K562 (cell line): ENCODE results near the gene UTS2R. TPM values are rescaled to one million over a fixed set of nuclear protein-coding genes. Genes with fewer than 3 reads are reported as not detected.

Experiments
- ASH1L ChIP-seq: fragments of 450-650 bp; IDR thresholded peaks from 2 replicates; pipeline ENCODE4 v1.6.1; 2018; ENCODE audit warnings: borderline replicate concordance, mild to moderate bottlenecking, low read depth; ENCODE audit not compliant: partially characterized antibody
- CLOCK ChIP-seq: fragments of 250-450 bp; sonication (Bioruptor Pico); IDR thresholded peaks from 2 replicates; pipeline ENCODE4 v1.4.0; 2020; ENCODE audit warnings: mild to moderate bottlenecking, moderate library complexity, borderline replicate concordance
- DDX20 ChIP-seq: fragments of 450-650 bp; IDR thresholded peaks from 2 replicates; pipeline ENCODE4 v1.6.1; 2016; ENCODE audit warnings: missing genetic modification characterization, low read depth, mild to moderate bottlenecking, missing compliant biosample characterization, moderate library complexity
- E2F8 ChIP-seq: fragments of 450-650 bp; IDR thresholded peaks from 2 replicates; pipeline ENCODE4 v1.7.1; 2018; ENCODE audit warnings: mild to moderate bottlenecking, low read depth; ENCODE audit not compliant: partially characterized antibody
- KLF6 ChIP-seq: fragments of 250-450 bp; sonication (Bioruptor Pico); IDR thresholded peaks from 2 replicates; pipeline ENCODE4 v1.4.0; 2020; ENCODE audit warnings: mild to moderate bottlenecking, moderate library complexity, borderline replicate concordance
- MCM3 ChIP-seq: fragments of 450-650 bp; IDR thresholded peaks from 2 replicates; pipeline ENCODE4 v1.6.1; 2016
- PTRF ChIP-seq: fragments of 450-650 bp; IDR thresholded peaks from 2 replicates; pipeline ENCODE4 v1.6.1; 2016; ENCODE audit warnings: mild to moderate bottlenecking, missing genetic modification characterization, missing compliant biosample characterization
- RNF219 ChIP-seq: fragments of 250-450 bp; sonication (Bioruptor Pico); IDR thresholded peaks from 2 replicates; pipeline ENCODE4 v1.5.0; 2022; ENCODE audit warnings: mild to moderate bottlenecking
- TRIM25 ChIP-seq: fragments of 450-650 bp; IDR thresholded peaks from 2 replicates; pipeline ENCODE4 v1.7.0; 2016; ENCODE audit warnings: borderline replicate concordance
- XRCC5 ChIP-seq: fragments of 200-400 bp; formaldehyde crosslinking; IDR thresholded peaks from 2 replicates; pipeline ENCODE4 v1.6.1; 2017; ENCODE audit warnings: low read depth, mild to moderate bottlenecking, low read length
- ZBTB12 ChIP-seq: fragments of 250-450 bp; sonication (Bioruptor Pico); IDR thresholded peaks from 2 replicates; pipeline ENCODE4 v1.4.0; 2020
- ZBTB2 ChIP-seq: fragments of 450-650 bp; IDR thresholded peaks from 2 replicates; pipeline ENCODE4 v1.6.1; 2016; ENCODE audit warnings: antibody characterized with exemption
- ZNF274 ChIP-seq: IDR thresholded peaks from 2 replicates; pipeline ENCODE4 v1.6.1; 2011; ENCODE audit warnings: low read depth, mild to moderate bottlenecking, low read length, moderate library complexity, borderline replicate concordance
- ZNF644 ChIP-seq: fragments of 200-800 bp; sonication (Bioruptor generic); IDR thresholded peaks from 2 replicates; pipeline ENCODE4 v1.6.1; 2016; ENCODE audit warnings: low read depth, missing genetic modification characterization, missing compliant biosample characterization
- polyA plus RNA-seq, 8 experiments: library from polyadenylated mRNA; depleted of rRNA in 4 of 8; stranded (reverse) in 5 of 8; unstranded in 3 of 8; fragments of >200 nt; fragmentation: Nextera tagmentation in 2 of 8; fragmentation: Illumina TruSeq in 1 of 8; extraction: Ambion mirVana in 2 of 8; extraction: Trizol in 1 of 8; gene quantifications; 2 replicates each; pipeline versions ENCODE4 v1.2.1 to v1.2.3, GENCODE V29; 2011 to 2014; ENCODE audit warnings: inconsistent platforms in 1 of 8, missing spikeins in 1 of 8
- total RNA-seq, 7 experiments: library from RNA; depleted of rRNA in 6 of 7; stranded (reverse); fragments of >200 nt in 6 of 7; fragmentation: Illumina TruSeq in 2 of 7; extraction: Trizol in 2 of 7; gene quantifications; 2 replicates each; pipeline versions ENCODE4 v1.2.1 to v1.2.3, GENCODE V29; 2011 to 2021; ENCODE audit warnings: low replicate concordance in 1 of 7

UTS2R gene
- total and polyA plus RNA-seq, 9 of the 15 experiments (the other 6 are each of a cell fraction or from before 2014, with no cell fraction given): 0.22 TPM; not detected in 8

- TF ChIP-seq MCM3 (no peak), ZNF644 (no peak), ZNF274 (no peak), ZBTB12 (CRISPR knock-in tag) (no peak), XRCC5 (no peak), CLOCK (no peak), PTRF (no peak), E2F8 (no peak), TRIM25 (no peak), ZBTB2 (peak; percentile 74), ASH1L (no peak), RNF219 (CRISPR knock-in tag) (no peak), KLF6 (no peak), DDX20 (tag) (no peak)
These were observed 47.9 kb upstream of the UTS2R start (continued) for GRCh38 chr17:82323514-82324234.
